Measurements from ENCODE around the gene SF3A2.
A peak's percentile ranks its signal among the peaks of the same experiment; 100 is the strongest.

Gene SF3A2

GRCh38 chr19:2236064-2236313 is 635 bp upstream of the SF3A2 start:
- Histone ChIP-seq H3K9me2 (replicated peaks; ENCODE audit: insufficient read depth, low read length) (no peaks in the 10 kb centered on the region), H3K79me2 (ENCODE audit: insufficient read depth, low read length) (peaks cover 67% of the 10 kb centered on the region), H3K27ac (ENCODE audit: low read depth, low read length) (peak overlapping the region; percentile 81), H3K36me3 (ENCODE audit: low read length) (no peaks in the 10 kb centered on the region), H3K4me3 (ENCODE audit: insufficient read depth, low read length, poor library complexity, severe bottlenecking) (peak overlapping the region; percentile 90), H3K9me3 (ENCODE audit: insufficient read depth, low read length) (no peaks in the 10 kb centered on the region), H3K9ac (ENCODE audit: low read length) (peak overlapping the region; percentile 95), H2AFZ (ENCODE audit: low read depth, low read length, severe bottlenecking) (no peak overlapping the region), H3F3A (ENCODE audit: insufficient read depth) (peaks cover 17% of the 10 kb centered on the region; the same call in 1 of the 2 replicates), H3K27me3 (ENCODE audit: low read length) (no peaks in the 10 kb centered on the region), H3K4me2 (ENCODE audit: low read depth, low read length, poor library complexity, severe bottlenecking) (peak overlapping the region; percentile 97), H4K20me1 (ENCODE audit: low read depth, low read length) (peaks cover 8% of the 10 kb centered on the region; the same call in 1 of the 2 replicates)
- TF ChIP-seq CTCF (IDR thresholded peaks at IDR 0.05; ENCODE audit: insufficient read depth, low read length, poor library complexity, severe bottlenecking), result no peak
- no peak for TF ChIP-seq EZH2phosphoT487 (conservative IDR thresholded peaks at IDR 0.05; ENCODE audit: low read length)

GRCh38 chr19:2237051-2237868 is 636 bp downstream of the SF3A2 start:
- H3K36me3 ChIP-seq (ENCODE audit: low read length), result no peaks in the 10 kb centered on the region
- TF ChIP-seq CTCF (IDR thresholded peaks at IDR 0.05; ENCODE audit: insufficient read depth, low read length, poor library complexity, severe bottlenecking), result no peak
- TF ChIP-seq EZH2phosphoT487 (conservative IDR thresholded peaks at IDR 0.05; ENCODE audit: low read length), result no peak
- H3K9me3 ChIP-seq (ENCODE audit: insufficient read depth, low read length), result no peaks in the 10 kb centered on the region
- H3K9me2 ChIP-seq (replicated peaks; ENCODE audit: insufficient read depth, low read length), result no peaks in the 10 kb centered on the region
- peaks cover 8% of the 10 kb centered on the region; the same call in 1 of the 2 replicates for H4K20me1 ChIP-seq (ENCODE audit: low read depth, low read length)
- H3K79me2 ChIP-seq (ENCODE audit: insufficient read depth, low read length), result peaks cover 79% of the 10 kb centered on the region
- H3K27me3 ChIP-seq (ENCODE audit: low read length), result no peaks in the 10 kb centered on the region
- H3K9ac ChIP-seq (ENCODE audit: low read length), result peak overlapping the region; percentile 95
- H3K4me2 ChIP-seq (ENCODE audit: low read depth, low read length, poor library complexity, severe bottlenecking), result peak overlapping the region; percentile 97
- H3K27ac ChIP-seq (ENCODE audit: low read depth, low read length), result peak overlapping the region; percentile 81
- peak overlapping the region; percentile 90 for H3K4me3 ChIP-seq (ENCODE audit: insufficient read depth, low read length, poor library complexity, severe bottlenecking)
- peaks cover 17% of the 10 kb centered on the region; the same call in 1 of the 2 replicates for H3F3A ChIP-seq (ENCODE audit: insufficient read depth)
- H2AFZ ChIP-seq (ENCODE audit: low read depth, low read length, severe bottlenecking), result peak overlapping the region; percentile 22

GRCh38 chr19:2237869-2238153 is 1.2 kb downstream of the SF3A2 start:
- Histone ChIP-seq H3F3A (ENCODE audit: insufficient read depth) (peaks cover 13% of the 10 kb centered on the region; the same call in 1 of the 2 replicates), H3K36me3 (ENCODE audit: low read length) (no peaks in the 10 kb centered on the region), H3K9me3 (ENCODE audit: insufficient read depth, low read length) (no peaks in the 10 kb centered on the region), H3K9ac (ENCODE audit: low read length) (peak overlapping the region; percentile 95), H3K4me2 (ENCODE audit: low read depth, low read length, poor library complexity, severe bottlenecking) (peak overlapping the region; percentile 97), H3K79me2 (ENCODE audit: insufficient read depth, low read length) (peaks cover 85% of the 10 kb centered on the region), H3K27ac (ENCODE audit: low read depth, low read length) (0 out of 2 replicates have a peak overlapping the region, but pooled peaks have one; percentile 81), H2AFZ (ENCODE audit: low read depth, low read length, severe bottlenecking) (no peak overlapping the region), H3K9me2 (replicated peaks; ENCODE audit: insufficient read depth, low read length) (no peaks in the 10 kb centered on the region), H3K4me3 (ENCODE audit: insufficient read depth, low read length, poor library complexity, severe bottlenecking) (peak overlapping the region; percentile 90), H4K20me1 (ENCODE audit: low read depth, low read length) (peaks cover 8% of the 10 kb centered on the region; the same call in 1 of the 2 replicates), H3K27me3 (ENCODE audit: low read length) (no peaks in the 10 kb centered on the region)
- TF ChIP-seq EZH2phosphoT487 (conservative IDR thresholded peaks at IDR 0.05; ENCODE audit: low read length) (no peak), CTCF (IDR thresholded peaks at IDR 0.05; ENCODE audit: insufficient read depth, low read length, poor library complexity, severe bottlenecking) (no peak)

Measured in SU-DHL-6 (cell line).